DMS114 treated with DMSO at 0.1 percent for 48 hours (cell line): ENCODE data around the gene TMEM129.

Experiments
- DNase-seq: peaks from one replicate; lab custom pipeline; 2025; ENCODE audit not compliant: unreplicated experiment; lab: John Stamatoyannopoulos, UW

The TMEM129 gene

DNA sequence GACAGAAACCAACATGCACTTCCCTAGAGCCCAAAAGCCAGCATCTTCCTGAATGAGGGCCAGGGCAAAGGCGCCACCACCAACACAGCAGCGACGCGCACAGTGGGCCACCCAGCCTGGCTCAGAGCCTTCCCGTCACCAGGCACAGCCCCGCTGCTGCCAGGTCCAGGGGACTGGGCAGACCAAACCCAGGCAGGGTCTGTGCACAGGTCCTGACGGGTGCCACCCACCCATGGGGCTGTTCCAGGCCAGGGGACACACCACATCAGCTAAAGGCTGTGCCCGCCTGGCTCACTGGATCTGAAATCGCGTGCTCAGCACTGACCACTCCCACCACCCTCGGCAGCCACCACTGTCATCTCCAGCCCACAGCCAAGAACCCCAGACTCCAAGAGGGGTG lies 50.8 kb downstream of the TMEM129 start:
- DNase-seq = no peak

DNA sequence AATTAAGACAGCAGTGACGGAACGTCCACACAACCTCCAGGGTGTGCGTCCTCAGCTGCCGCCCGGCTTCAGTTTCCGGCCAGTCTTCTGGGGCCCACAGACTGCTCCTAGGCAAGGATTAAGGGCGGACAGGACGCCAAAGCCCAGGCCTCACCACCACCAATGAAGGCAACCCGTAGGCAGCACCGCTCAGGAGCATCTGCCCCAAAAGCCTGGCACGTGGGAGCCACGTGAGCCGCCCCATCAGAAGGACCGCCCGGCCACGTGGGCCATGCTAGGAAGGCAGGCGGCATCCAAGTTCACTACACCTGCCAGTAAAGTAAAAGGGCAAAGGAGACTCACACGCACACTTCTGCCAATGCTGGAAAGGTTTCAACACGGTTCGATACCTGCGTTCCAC lies 51.3 kb downstream of the TMEM129 start:
- no peak for DNase-seq

DNA sequence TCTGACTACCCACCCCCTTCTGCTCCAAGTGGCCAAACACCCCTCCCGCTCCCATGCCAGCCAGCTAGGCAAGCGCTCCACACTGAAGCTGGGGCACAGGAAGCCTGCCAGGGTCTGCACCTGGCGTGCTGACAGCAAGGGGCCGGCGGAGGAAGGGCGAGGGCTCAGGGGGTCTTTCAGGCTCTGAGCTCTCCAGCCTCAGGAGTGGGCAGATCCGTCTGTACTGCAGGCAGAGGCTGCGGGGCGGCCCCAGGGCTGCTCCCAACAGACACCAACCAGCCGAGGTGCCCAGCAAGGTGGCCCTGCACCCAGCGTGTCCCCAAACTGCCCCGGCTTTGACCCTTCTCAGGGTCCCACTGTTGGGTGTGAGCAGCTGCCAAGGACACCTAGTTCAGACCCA lies 51.9 kb downstream of the TMEM129 start:
- DNase-seq = no peak

DNA sequence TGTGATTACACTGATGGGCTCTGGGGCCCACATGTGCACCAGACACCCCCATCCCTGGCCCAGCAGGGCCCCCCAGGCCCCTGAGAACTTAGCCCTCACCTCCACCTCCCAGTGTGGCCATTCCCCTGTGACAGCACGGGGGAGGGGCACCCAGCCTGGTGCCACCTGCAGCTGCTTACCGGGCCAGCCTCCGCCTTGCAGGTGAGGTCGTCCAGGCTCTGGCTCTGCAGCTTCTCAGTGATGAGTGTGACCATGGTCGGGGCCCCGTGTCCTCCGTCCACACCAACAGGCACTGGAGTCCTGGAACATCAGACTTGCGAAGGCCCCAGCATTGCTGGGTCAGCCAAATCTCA lies 52.7 kb downstream of the TMEM129 start:
- no peak for DNase-seq

DNA sequence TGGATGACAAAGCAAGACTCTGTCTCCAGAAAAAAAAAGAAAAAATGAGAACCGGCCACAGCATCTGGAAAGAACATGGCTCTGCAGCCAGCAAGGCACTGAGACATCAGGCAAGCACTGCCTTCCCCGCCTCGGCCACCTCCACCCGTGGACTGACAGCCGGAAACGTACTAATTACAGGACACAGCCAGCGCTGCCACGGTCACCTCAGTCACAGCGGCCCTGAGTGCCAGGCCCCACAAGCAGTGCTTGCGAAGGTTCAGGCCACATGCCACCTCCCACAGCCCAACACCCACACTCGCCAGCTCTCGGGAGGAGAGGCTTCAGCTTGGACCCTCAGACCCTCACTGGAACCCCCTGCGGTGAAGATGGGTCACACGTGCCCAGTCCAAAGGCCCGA lies 53.9 kb downstream of the TMEM129 start:
- no peak for DNase-seq

DNA sequence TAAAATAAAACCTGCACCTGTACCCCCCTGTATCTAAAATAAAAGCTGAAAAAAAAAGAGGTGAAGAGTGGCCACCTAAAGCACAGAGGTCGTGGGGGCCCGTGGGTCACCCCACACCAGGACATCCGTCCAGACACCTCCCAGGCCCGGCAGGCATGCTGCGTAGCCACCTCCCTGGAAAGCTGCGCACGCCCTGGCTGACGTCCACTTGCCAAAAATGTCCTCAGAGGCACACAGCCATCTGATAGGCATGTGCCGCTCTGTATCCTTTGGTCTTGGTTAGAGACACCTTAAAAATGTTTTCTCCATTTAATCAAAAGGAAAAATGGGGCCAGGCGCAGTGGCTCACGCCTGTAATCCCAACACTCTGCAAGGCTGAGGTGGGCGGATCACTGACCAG lies 54.7 kb downstream of the TMEM129 start:
- no peak for DNase-seq
